Kidney (tissue), 14 donors: Measurements from ENCODE around the gene DEGS1. TPM values are rescaled to one million over a fixed set of nuclear protein-coding genes. Genes with fewer than 3 reads are reported as not detected.

Experiments used
- DNase-seq, 5 donors: peaks; one replicate each; pipeline ENCODE4 v3.0.0-alpha.2; 2013 to 2020
- FAIRE-seq: peaks from 2 replicates; lab custom pipeline; 2012; peaks lifted over from hg19 to GRCh38; lab: Jason Lieb, UNC
- H3K27ac ChIP-seq, 2 donors: one replicate each; pipeline ENCODE4 v1.7.0; 2013; ENCODE audit warnings: low read depth in 2 of 2, low read length in 2 of 2, inconsistent platforms in 1 of 2
- H3K27me3 ChIP-seq: one replicate; pipeline ENCODE4 v1.7.1; 2013; ENCODE audit warnings: low read length, inconsistent platforms; ENCODE audit not compliant: control insufficient read depth, insufficient read depth
- H3K36me3 ChIP-seq, 3 donors: one replicate each; pipeline versions ENCODE4 v1.7.0 to v1.7.1; 2013; ENCODE audit warnings: low read length in 3 of 3, control low read depth in 1 of 3, inconsistent platforms in 1 of 3; ENCODE audit not compliant: insufficient read depth in 3 of 3, control insufficient read depth in 2 of 3
- H3K4me1 ChIP-seq, 3 donors: one replicate each; pipeline versions ENCODE4 v1.7.0 to v1.7.1; 2013; ENCODE audit warnings: low read length in 3 of 3, inconsistent platforms in 1 of 3, low read depth in 1 of 3; ENCODE audit not compliant: control insufficient read depth in 2 of 3, insufficient read depth in 2 of 3
- H3K4me3 ChIP-seq, 3 donors: one replicate each; pipeline versions ENCODE4 v1.7.0 to v1.8.1; 2013; ENCODE audit warnings: low read length in 3 of 3, control low read depth in 1 of 3, inconsistent platforms in 1 of 3
- H3K9ac ChIP-seq, 3 donors: one replicate each; pipeline versions ENCODE4 v1.7.0 to v1.7.1; 2013; ENCODE audit warnings: low read length in 3 of 3, control low read depth in 1 of 3, inconsistent platforms in 1 of 3
- H3K9me3 ChIP-seq, 3 donors: one replicate each; pipeline versions ENCODE4 v1.7.0 to v1.7.1; 2013; ENCODE audit warnings: low read length in 3 of 3, control low read depth in 1 of 3, inconsistent platforms in 1 of 3; ENCODE audit not compliant: control insufficient read depth in 2 of 3, insufficient read depth in 1 of 3
- intact Hi-C: fragments of 100-400 bp; cut with DNase I; formaldehyde crosslinking; loops from one replicate; pipeline ENCODE4 v1.11.1; 2022
- polyA plus RNA-seq: library from polyadenylated mRNA; stranded (reverse); fragments of 350-450 nt; fragmentation: Illumina TruSeq; extraction: RNeasy Lipid Tissue Mini Kit (QIAGEN cat#74804); gene quantifications from one replicate; pipeline ENCODE4 v1.2.3, GENCODE V29; 2014; ENCODE audit warnings: low read depth, low replicate concordance; ENCODE audit not compliant: insufficient read depth
- total RNA-seq: library from RNA; stranded (reverse); fragmentation: NEBNext Ultra II Directional; extraction: Animal tissue kit (Norgen Biotek cat#: 25700); gene quantifications from one replicate; pipeline ENCODE4 v1.2.1, GENCODE V29; 2021
- TF ChIP-seq, protein P1 (sequence below): IDR thresholded peaks from 3 replicates; pipeline ENCODE4 v1.5.1; 2012; ENCODE audit warnings: mild to moderate bottlenecking, moderate library complexity, borderline replicate concordance; ENCODE audit not compliant: insufficient read depth; ENCODE audit errors: extremely low read depth
- donor health status: control.
- donor health status: control.
- donor health status: control.
- donor health status: control.
- donor health status: control.
- donor health status: DM: yes; HTN: yes; CAD: no.
- donor health status: Normal renal cell carcinoma (clear cell type).

The DEGS1 gene
- total and polyA plus RNA-seq, 2 donors from 2014 or later: 32.5 to 83.1 TPM

DNA sequence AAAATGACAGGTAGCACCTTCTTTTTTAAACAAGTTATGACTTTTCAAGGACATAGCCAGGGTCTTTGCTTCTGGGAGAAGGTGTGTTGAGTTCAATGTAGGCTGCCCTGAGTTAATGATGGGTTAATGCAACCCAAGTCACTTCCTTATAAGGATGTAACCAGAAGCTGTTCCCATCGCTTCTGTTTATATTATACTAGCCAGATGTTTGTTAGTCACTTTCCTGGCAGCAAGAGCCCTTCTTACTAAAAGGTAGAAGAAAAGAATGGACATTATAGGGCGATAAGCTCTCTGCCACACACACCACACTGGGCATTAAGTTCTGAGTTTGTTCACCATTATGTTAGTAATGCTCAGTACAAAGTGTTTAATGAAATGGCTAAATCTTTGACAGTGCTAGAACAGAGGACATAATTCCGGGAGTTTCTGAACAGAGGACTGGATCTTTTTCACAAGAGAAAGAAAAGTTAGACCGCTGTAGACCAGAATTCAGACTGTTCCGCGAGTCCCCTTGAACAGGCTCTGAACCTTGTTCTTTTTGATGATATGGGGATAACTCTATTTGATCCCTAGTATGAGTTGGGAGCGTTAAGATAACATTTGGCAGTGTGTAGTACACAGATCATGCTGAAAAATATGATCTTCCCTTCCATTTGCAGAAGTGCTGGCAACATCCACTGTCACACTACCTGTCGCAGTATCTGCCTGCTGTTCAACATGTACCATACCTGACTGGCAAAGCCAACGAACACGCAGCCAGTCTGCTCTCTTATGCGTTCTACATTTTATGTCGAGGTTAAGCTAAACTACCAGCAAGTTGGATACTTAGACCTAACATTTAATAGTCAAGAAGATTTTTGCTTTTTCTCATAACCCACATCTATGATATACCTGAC lies 41.0 kb downstream of the DEGS1 start:
- Histone ChIP-seq H3K27ac (no peak overlapping the region), H3K36me3 (peaks cover 0 to 14% (median 2%) of the 10 kb centered on the region in 3 donors)
- no peak for FAIRE-seq

DNA sequence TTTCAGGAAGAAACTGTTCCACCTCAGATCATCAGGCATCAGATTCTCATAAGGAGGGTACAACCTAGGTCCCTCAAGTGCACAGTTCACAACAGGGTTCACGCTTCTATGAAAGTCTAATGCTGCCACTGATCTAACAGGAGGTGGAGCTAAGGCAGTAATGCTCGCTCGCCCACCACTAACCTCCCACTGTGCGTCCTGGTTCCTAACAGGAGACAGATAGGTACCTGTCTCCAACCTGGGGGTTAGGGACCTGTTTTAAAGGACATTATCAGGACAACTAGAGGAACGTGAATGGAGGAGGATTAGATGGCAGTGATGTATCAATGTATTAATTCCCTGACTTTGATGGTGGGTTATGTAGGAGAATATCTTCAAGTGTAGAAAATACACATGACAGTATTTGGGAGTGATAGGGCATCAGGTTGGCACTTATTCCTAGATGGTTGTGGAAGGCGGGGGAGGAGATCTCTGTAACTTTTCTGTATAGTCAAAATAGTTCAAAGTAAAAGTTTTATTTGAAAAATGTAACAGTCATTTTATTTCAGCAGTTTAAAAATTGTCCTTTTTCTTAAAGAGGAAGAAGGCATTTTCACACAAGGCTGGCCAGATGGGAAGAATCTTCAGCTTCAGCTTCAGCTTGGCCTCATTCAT lies 43.9 kb downstream of the DEGS1 start:
- Histone ChIP-seq H3K4me3 (no peak overlapping the region), H3K27ac (no peak overlapping the region), H3K36me3 (peaks cover 2 to 14% (median 3%) of the 10 kb centered on the region in 3 donors), H3K4me1 (no peaks in the 10 kb centered on the region), H3K27me3 (no peaks in the 10 kb centered on the region), H3K9me3 (no peaks in the 10 kb centered on the region), H3K9ac (no peak overlapping the region)
- no peak for FAIRE-seq
- intact Hi-C loops: no loop called here
- no peak for DNase-seq
- TF ChIP-seq, protein P1, sequence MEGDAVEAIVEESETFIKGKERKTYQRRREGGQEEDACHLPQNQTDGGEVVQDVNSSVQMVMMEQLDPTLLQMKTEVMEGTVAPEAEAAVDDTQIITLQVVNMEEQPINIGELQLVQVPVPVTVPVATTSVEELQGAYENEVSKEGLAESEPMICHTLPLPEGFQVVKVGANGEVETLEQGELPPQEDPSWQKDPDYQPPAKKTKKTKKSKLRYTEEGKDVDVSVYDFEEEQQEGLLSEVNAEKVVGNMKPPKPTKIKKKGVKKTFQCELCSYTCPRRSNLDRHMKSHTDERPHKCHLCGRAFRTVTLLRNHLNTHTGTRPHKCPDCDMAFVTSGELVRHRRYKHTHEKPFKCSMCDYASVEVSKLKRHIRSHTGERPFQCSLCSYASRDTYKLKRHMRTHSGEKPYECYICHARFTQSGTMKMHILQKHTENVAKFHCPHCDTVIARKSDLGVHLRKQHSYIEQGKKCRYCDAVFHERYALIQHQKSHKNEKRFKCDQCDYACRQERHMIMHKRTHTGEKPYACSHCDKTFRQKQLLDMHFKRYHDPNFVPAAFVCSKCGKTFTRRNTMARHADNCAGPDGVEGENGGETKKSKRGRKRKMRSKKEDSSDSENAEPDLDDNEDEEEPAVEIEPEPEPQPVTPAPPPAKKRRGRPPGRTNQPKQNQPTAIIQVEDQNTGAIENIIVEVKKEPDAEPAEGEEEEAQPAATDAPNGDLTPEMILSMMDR: no peak

More for the DNA sequence above, 41.0 kb downstream of the DEGS1 start:
- H3K27me3 ChIP-seq: no peaks in the 10 kb centered on the region
- H3K4me3 ChIP-seq: no peak overlapping the region
- intact Hi-C loops: no loop called here
- no peaks in the 10 kb centered on the region for H3K9me3 ChIP-seq
- DNase-seq: peak in 2 of 5 donors; percentile 56 to 58
- no peak overlapping the region for H3K9ac ChIP-seq
- TF ChIP-seq, protein P1: no peak
- peaks cover 0 to 10% (median 0%) of the 10 kb centered on the region in 3 donors for H3K4me1 ChIP-seq

DNA sequence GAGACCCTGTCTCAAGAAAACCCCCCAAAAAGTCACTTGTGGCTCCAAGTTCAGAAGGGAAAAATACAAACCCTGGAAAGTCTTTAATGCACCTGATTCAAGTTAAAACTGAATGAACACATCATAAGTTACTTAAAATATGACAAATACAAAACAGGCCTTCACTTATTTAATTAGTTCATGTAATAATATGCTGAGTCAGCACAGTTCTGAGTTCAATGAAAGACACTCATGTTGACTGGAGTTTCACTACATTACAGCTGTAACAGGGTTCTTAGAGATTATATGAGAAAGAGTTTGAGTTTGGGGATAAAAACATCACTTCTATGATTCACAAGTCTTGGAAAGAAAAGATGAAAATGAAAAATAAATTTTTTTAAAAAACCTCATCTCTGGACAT lies 51.0 kb downstream of the DEGS1 start:
- peaks cover 2 to 10% (median 5%) of the 10 kb centered on the region in 3 donors for H3K36me3 ChIP-seq
- TF ChIP-seq, protein P1: no peak
- intact Hi-C loops: no loop called here
- DNase-seq (no peak), FAIRE-seq (no peak)
- H3K9ac ChIP-seq: no peak overlapping the region
- no peaks in the 10 kb centered on the region for H3K9me3 ChIP-seq
- no peaks in the 10 kb centered on the region for H3K4me1 ChIP-seq
- H3K4me3 ChIP-seq: no peak overlapping the region
- no peaks in the 10 kb centered on the region for H3K27me3 ChIP-seq
- no peak overlapping the region for H3K27ac ChIP-seq
